Keratinocyte (primary cell): Measurements from ENCODE around the gene SYCE3.

ENCODE experiments used
- EZH2 ChIP-seq: IDR thresholded peaks from one replicate; pipeline ENCODE4 v1.6.1; 2012; ENCODE audit warnings: inconsistent platforms, mild to moderate bottlenecking, low read length, moderate library complexity
- TF ChIP-seq, protein P1 (sequence below), 3 experiments: IDR thresholded peaks in 1 of 3; conservative IDR thresholded peaks in 1 of 3; optimal IDR thresholded peaks in 1 of 3; 2 replicates in 2 of 3; 3 replicates in 1 of 3; pipeline versions ENCODE3 to v1.5.1; 2011; ENCODE audit warnings: low read length in 3 of 3, mild to moderate bottlenecking in 3 of 3, moderate library complexity in 2 of 3, control low read depth in 1 of 3, inconsistent platforms in 1 of 3; ENCODE audit not compliant: insufficient read depth in 2 of 3; ENCODE audit errors: extremely low read depth in 1 of 3

DNA sequence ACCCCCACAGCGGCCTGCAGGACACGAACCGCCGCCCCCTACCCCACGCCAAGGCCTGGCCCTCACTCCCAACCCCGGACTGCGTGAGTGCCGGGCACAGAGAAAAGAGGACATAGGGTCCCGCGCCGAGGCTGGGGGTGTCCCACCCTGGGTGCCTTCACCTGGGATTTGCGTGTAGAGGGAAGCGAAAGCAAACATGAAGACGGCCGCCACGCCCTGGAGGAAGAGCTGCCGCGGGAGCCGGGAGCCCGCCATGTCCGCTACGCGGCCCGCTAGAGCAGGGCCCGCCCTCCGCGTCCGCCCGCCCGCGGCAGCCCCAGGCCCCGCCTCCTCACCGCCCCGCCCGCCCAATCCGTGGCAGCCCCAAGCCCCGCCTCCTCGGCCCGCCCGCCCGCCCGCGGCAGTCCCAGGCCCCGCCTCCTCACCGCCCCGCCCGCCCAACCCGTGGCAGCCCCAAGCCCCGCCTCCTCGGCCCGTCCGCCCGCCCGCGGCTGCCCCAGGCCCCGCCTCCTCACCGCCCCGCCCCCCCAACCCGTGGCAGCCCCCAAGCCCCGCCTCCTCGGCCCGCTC lies 55.2 kb downstream of the SYCE3 start, which contains the start of gene LMF2:
- TF ChIP-seq, protein P1, sequence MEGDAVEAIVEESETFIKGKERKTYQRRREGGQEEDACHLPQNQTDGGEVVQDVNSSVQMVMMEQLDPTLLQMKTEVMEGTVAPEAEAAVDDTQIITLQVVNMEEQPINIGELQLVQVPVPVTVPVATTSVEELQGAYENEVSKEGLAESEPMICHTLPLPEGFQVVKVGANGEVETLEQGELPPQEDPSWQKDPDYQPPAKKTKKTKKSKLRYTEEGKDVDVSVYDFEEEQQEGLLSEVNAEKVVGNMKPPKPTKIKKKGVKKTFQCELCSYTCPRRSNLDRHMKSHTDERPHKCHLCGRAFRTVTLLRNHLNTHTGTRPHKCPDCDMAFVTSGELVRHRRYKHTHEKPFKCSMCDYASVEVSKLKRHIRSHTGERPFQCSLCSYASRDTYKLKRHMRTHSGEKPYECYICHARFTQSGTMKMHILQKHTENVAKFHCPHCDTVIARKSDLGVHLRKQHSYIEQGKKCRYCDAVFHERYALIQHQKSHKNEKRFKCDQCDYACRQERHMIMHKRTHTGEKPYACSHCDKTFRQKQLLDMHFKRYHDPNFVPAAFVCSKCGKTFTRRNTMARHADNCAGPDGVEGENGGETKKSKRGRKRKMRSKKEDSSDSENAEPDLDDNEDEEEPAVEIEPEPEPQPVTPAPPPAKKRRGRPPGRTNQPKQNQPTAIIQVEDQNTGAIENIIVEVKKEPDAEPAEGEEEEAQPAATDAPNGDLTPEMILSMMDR (optimal IDR thresholded peaks at IDR 0.05 in 1 of 3, IDR thresholded peaks at IDR 0.05 in 1 of 3, conservative IDR thresholded peaks at IDR 0.05 in 1 of 3; ENCODE audit: extremely low read depth in 1 of 3, insufficient read depth in 2 of 3, low read length in 3 of 3): no peak
- TF ChIP-seq EZH2: no peak
